Tibial nerve (tissue), 4 donors: ENCODE data around the gene SOX18. TPM values are rescaled to one million over a fixed set of nuclear protein-coding genes. Genes with fewer than 3 reads are reported as not detected.

ENCODE experiments used
- DNase-seq, 2 donors: peaks; one replicate each; pipeline ENCODE4 v3.0.0-alpha.2; 2019; ENCODE audit warnings: low spot score in 2 of 2
- H3K27ac ChIP-seq, 4 donors: fragments of 200-600 bp; sonication (generic) in 3 of 4; one replicate each; pipeline ENCODE4 v1.5.1; 2017 to 2019; ENCODE audit warnings: mild to moderate bottlenecking in 1 of 4
- H3K27me3 ChIP-seq, 2 donors: fragments of 200-600 bp; sonication (generic) in 1 of 2; one replicate each; pipeline versions ENCODE4 v1.5.1 to v1.6.0; 2017 to 2019
- H3K36me3 ChIP-seq, 3 donors: fragments of 200-600 bp; sonication (generic); one replicate each; pipeline ENCODE4 v1.5.1; 2018 to 2019
- H3K4me1 ChIP-seq, 4 donors: fragments of 200-600 bp; sonication (generic) in 3 of 4; one replicate each; pipeline ENCODE4 v1.5.1; 2017 to 2019
- H3K4me3 ChIP-seq, 4 donors: fragments of 200-600 bp; sonication (generic) in 3 of 4; one replicate each; pipeline ENCODE4 v1.5.1; 2017 to 2019; ENCODE audit warnings: mild to moderate bottlenecking in 1 of 4, moderate library complexity in 1 of 4
- H3K9me3 ChIP-seq, 4 donors: fragments of 200-600 bp; sonication (generic) in 3 of 4; one replicate each; pipeline ENCODE4 v1.5.1; 2017 to 2019
- CTCF ChIP-seq, 5 experiments: fragments of 200-600 bp in 3 of 5; fragments of 450-650 bp in 2 of 5; sonication (generic) in 3 of 5; IDR thresholded peaks; one replicate each; pipeline ENCODE4 v1.5.1; 2016 to 2019; ENCODE audit warnings: antibody characterized with exemption in 5 of 5, mild to moderate bottlenecking in 3 of 5, moderate library complexity in 2 of 5
- EP300 ChIP-seq, 2 donors: sonication (generic); formaldehyde crosslinking; IDR thresholded peaks; one replicate each; pipeline ENCODE4 v1.6.1; 2017; ENCODE audit warnings: antibody characterized with exemption in 2 of 2, mild to moderate bottlenecking in 1 of 2
- POLR2A ChIP-seq, 2 donors: fragments of 450-650 bp; IDR thresholded peaks; one replicate each; pipeline ENCODE4 v1.6.1; 2017; ENCODE audit warnings: antibody characterized with exemption in 2 of 2, mild to moderate bottlenecking in 2 of 2, moderate library complexity in 2 of 2
- WGBS, 2 donors: methylation state at CpG; one replicate each; pipeline ENCODE4 v1.1.5; 2018; 5-methylcytosine and 5-hydroxymethylcytosine counted together
- total RNA-seq, 4 donors: library from RNA; depleted of rRNA; stranded (reverse); fragments of >200 nt; gene quantifications; one replicate each; pipeline ENCODE4 v1.1.0, GENCODE V29; 2016

SOX18 gene
- total RNA-seq, 4 donors from 2014 or later: 4.6 to 44.6 (median 21.4) TPM

DNA sequence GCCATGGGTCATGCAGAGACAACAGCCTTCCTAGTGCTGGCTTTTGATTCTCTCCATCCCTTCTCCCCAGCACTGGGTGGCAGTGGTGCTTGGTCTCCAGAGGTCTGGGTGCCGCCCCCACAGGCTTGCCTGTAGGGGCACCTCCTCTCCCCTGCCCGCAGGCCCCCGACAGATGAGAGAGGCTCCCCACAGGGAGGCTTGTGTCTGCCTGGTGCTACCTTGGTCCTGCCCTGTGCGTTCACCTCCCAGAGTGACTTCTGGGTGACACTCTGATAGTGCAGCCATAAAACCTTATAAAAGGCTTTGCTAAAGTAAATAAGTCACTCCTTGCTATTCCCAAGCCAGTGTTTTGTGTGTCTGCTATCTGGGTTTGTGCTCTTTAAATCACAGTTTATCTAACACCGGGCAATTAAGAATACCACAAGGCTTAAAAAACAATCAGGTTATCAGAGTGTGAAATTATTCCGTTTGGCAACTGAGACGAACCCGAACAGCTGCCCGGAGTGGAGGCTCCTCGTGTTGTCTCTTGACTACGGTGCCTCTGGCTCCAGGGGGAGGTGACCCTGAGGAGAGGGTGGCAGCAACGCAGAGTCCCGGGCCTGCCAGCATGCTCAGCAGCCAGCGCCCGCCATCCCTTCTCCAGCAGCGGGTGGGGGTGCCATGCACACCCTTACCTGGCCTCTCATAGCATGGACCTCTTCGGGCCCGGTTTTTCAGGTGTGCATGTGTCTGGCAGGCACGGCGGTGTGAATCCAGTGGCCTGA, 18.9 kb downstream of the SOX18 start:
- Histone ChIP-seq H3K27ac (no peak overlapping the region), H3K36me3 (peaks cover 3 to 100% (median 51%) of the 10 kb centered on the region in 3 donors), H3K4me3 (no peak overlapping the region), H3K4me1 (no peaks in the 10 kb centered on the region), H3K9me3 (no peaks in the 10 kb centered on the region), H3K27me3 (no peaks in the 10 kb centered on the region)
- WGBS, 2 donors: 85 to 86% methylated on average over 13 to 20 of the region's 20 CpGs
- TF ChIP-seq POLR2A (IDR thresholded peaks at IDR 0.05): no peak
- TF ChIP-seq CTCF (IDR thresholded peaks at IDR 0.05): no peak
- no peak for TF ChIP-seq EP300 (IDR thresholded peaks at IDR 0.05)
- DNase-seq: no peak

DNA sequence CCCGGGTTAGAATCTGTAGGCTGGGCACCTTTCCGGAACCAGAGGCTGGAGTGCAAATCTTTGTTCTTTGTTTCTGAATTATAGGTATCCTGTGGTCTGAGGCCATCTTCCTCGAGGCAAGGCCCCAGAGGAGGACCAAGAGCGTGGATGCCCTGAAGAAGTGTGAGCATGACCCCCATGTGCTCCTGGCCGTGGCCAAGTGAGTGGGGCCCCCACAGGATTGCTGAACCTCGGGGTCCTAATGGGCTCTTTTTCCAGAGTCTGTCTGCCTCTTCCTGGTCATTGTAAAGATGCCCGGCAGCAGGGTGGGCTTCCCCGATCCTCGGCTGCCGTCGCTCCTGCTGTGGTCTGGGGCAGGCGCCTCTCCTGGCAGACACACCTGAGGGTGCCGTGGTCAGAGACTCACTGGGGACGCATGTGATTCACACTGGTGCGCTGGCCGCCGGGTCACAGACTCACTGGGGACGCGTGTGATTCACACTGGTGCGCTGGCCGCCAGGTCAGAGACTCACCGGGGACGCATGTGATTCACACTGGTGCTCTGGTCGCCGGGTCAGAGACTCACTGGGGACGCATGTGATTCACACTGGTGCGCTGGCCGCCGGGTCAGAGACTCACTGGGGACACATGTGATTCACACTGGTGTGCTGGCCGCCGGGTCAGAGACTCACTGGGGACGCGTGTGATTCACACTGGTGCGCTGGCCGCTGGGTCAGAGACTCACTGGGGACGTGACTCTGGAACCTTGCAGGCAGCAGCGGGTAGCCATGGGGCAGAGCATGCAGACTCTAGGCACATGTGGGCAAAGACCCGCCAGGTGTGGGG, 19.9 kb downstream of the SOX18 start:
- Histone ChIP-seq H3K4me1 (no peaks in the 10 kb centered on the region), H3K4me3 (no peak overlapping the region), H3K9me3 (no peaks in the 10 kb centered on the region), H3K27me3 (no peaks in the 10 kb centered on the region), H3K27ac (no peak overlapping the region), H3K36me3 (peaks cover 3 to 100% (median 61%) of the 10 kb centered on the region in 3 donors)
- 92 to 95% methylated on average over 30 to 37 of the region's 38 CpGs for WGBS, 2 donors
- DNase-seq: no peak
- TF ChIP-seq POLR2A (IDR thresholded peaks at IDR 0.05) (no peak), CTCF (IDR thresholded peaks at IDR 0.05) (no peak), EP300 (IDR thresholded peaks at IDR 0.05) (no peak)

GRCh38 chr20:64027981-64028685, 21.3 kb downstream of the SOX18 start:
- Histone ChIP-seq H3K27me3 (no peaks in the 10 kb centered on the region), H3K36me3 (peaks cover 3 to 100% (median 70%) of the 10 kb centered on the region in 3 donors), H3K27ac (no peak overlapping the region), H3K4me1 (no peaks in the 10 kb centered on the region), H3K4me3 (no peak overlapping the region), H3K9me3 (no peaks in the 10 kb centered on the region)
- no peak for TF ChIP-seq CTCF (IDR thresholded peaks at IDR 0.05)
- TF ChIP-seq POLR2A (IDR thresholded peaks at IDR 0.05): no peak
- TF ChIP-seq EP300 (IDR thresholded peaks at IDR 0.05): no peak
- DNase-seq: no peak
- WGBS, 2 donors: 86 to 91% methylated on average over 21 to 23 of the region's 24 CpGs

DNA sequence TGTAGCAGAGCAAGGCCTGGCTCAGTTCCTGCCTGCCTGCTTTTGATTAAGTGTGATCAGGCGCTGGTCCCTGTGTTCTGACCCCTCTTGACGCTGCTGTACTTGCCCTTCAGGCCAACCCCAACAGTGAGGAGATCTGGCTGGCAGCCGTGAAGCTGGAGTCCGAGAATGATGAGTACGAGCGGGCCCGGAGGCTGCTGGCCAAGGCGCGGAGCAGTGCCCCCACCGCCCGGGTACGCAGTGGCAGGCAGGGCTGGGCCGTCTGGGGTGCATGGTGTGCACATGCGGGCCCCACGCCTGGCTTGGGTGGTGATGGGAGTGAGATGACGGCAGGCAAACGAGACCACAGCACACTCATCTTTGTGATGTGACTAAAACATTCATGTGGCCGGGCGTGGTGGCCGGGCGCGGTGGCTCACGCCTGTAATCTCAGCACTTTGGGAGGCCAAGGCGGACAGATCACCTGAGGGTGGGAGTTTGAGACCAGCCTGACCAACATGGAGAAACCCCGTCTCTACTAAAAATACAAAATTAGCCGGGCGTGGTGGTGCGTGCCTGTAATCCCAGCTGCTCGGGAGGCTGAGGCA, 23.5 kb downstream of the SOX18 start:
- Histone ChIP-seq H3K27ac (no peak overlapping the region), H3K36me3 (peaks cover 3 to 100% (median 76%) of the 10 kb centered on the region in 3 donors), H3K9me3 (no peaks in the 10 kb centered on the region), H3K27me3 (no peaks in the 10 kb centered on the region), H3K4me3 (no peak overlapping the region), H3K4me1 (no peaks in the 10 kb centered on the region)
- TF ChIP-seq POLR2A (IDR thresholded peaks at IDR 0.05): no peak
- no peak for TF ChIP-seq EP300 (IDR thresholded peaks at IDR 0.05)
- no peak for DNase-seq
- 90 to 94% methylated on average over 29 of the region's 29 CpGs for WGBS, 2 donors

DNA sequence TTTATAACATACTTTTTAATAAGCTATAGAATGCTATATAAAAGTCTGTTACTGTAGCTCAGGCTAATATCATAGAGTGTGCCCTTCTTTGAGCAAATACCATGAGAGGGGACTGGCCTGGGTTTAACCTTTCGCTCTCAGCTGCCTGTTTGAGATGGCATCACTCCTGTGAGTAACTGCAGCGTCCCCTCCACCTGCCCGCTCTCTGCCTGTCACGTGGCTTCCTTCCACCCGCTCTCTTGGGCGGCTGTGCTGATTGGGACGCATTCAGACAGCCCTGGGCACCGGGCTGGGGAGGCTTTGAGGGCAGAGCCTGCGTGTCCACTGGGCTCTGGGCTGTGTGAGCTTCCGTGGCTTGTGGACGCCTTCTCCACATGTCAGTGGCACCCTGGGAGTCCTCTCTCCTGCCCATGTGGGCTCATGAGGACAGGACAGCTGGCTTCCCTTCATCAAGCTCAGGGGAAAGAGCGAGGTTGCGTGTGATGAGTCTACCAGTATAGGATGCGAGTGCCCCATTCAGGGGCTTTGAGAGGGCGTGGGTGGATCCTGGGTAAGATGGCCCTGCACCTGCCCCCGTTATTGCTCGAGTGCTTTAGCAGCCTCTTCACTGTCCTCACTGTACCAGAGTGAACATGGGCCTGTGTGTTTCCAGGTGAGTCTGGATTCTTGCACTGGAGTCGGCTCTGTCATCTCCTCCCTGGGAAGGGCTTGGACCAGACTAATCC, 24.2 kb downstream of the SOX18 start:
- no peak overlapping the region for H3K27ac ChIP-seq
- H3K9me3 ChIP-seq: no peaks in the 10 kb centered on the region
- DNase-seq: no peak
- H3K4me3 ChIP-seq: no peak overlapping the region
- H3K4me1 ChIP-seq: no peaks in the 10 kb centered on the region
- no peaks in the 10 kb centered on the region for H3K27me3 ChIP-seq
- H3K36me3 ChIP-seq: peaks cover 3 to 100% (median 71%) of the 10 kb centered on the region in 3 donors
- TF ChIP-seq POLR2A (IDR thresholded peaks at IDR 0.05) (no peak), CTCF (IDR thresholded peaks at IDR 0.05) (no peak), EP300 (IDR thresholded peaks at IDR 0.05) (no peak)
- WGBS, 2 donors: 93 to 94% methylated on average over 18 of the region's 18 CpGs
